Activated naive CD8-positive, alpha-beta T cell treated with anti-CD3 and anti-CD28 coated beads, Interleukin-2, amount 10 ng/mL, durations not matched to agents 7 days and 5 days (primary cell): ENCODE measurements around the gene MIF. TPM values are rescaled to one million over a fixed set of nuclear protein-coding genes. Genes with fewer than 3 reads are reported as not detected.

Source experiments
- ATAC-seq: fragments of 150-1000 bp; cut with Tn5 transposase; one replicate; pipeline ENCODE4 v1.10.0; 2021; ENCODE audit warnings: low read depth, moderate library complexity
- POLR2A ChIA-PET: fragments of 350-600 bp; sonication (Branson Sonifier 250); formaldehyde crosslinking; loops from one replicate; lab custom pipeline; 2021; ENCODE audit warnings: antibody characterized with exemption; lab: Charles Lee
- DNase-seq: peaks from one replicate; pipeline ENCODE4 v3.0.0; 2021
- H3K27ac Mint-ChIP-seq: one replicate; pipeline ENCODE4 v1.8.0; 2022; ENCODE audit warnings: mild to moderate bottlenecking, mixed read lengths
- H3K27me3 Mint-ChIP-seq: one replicate; pipeline ENCODE4 v1.8.0; 2022; ENCODE audit warnings: mild to moderate bottlenecking, moderate library complexity, mixed read lengths
- H3K36me3 Mint-ChIP-seq: one replicate; pipeline ENCODE4 v1.8.0; 2021; ENCODE audit warnings: mild to moderate bottlenecking, mixed read lengths
- H3K4me1 Mint-ChIP-seq: one replicate; pipeline ENCODE4 v1.8.0; 2021; ENCODE audit warnings: mixed read lengths
- H3K4me3 Mint-ChIP-seq: one replicate; pipeline ENCODE4 v1.8.0; 2022; ENCODE audit warnings: mild to moderate bottlenecking, moderate library complexity, mixed read lengths
- H3K9me3 Mint-ChIP-seq: one replicate; pipeline ENCODE4 v1.8.0; 2021; ENCODE audit warnings: mixed read lengths
- total RNA-seq, 2 experiments: library from RNA; stranded (reverse); gene quantifications; one replicate each; pipeline ENCODE4 v1.2.3, GENCODE V29; 2021

The MIF gene
- total RNA-seq: 100 to 1,000 TPM; 776 to 848 TPM

GRCh38 chr22:23893945-23894709, at the start of gene MIF:
Gene MIF (plus strand): TSS chr22:23894383. CDS start chr22:23894475, 92 bp downstream.
- H3K4me3 Mint-ChIP-seq: peak within 1 kb of the TSS; percentile 96
- H3K4me1 Mint-ChIP-seq: peaks cover 22% of the 10 kb centered on the region
- POLR2A ChIA-PET: interaction anchor here (0.6 to 3.3 kb wide), 19 partner anchors 9 to 661 kb away, joined by 3 to 53 read pairs (median 4); partner anchors contain the start of genes C22orf15, CABIN1, GUCD1 and SLC2A11
- peaks cover 20% of the 10 kb centered on the region for H3K36me3 Mint-ChIP-seq
- H3K9me3 Mint-ChIP-seq: no peaks in the 10 kb centered on the region
- peak within 1 kb of the TSS; percentile 99 for H3K27ac Mint-ChIP-seq
- peak; percentile 89 for ATAC-seq
- DNase-seq: peak; percentile 100
- H3K27me3 Mint-ChIP-seq: no peaks in the 10 kb centered on the region

GRCh38 chr22:23844739-23845202, 49.4 kb upstream of the MIF start:
- Mint-ChIP-seq H3K27ac (peak overlapping the region; percentile 60), H3K4me1 (peaks cover 11% of the 10 kb centered on the region), H3K9me3 (no peaks in the 10 kb centered on the region), H3K36me3 (no peaks in the 10 kb centered on the region), H3K27me3 (peaks cover 10% of the 10 kb centered on the region), H3K4me3 (no peak overlapping the region)
- POLR2A ChIA-PET: interaction anchor here (6.3 kb wide), 1 partner anchor 13 kb away, joined by 43 read pairs; the partner anchor contains the start of gene SLC2A11
- ATAC-seq (no peak), DNase-seq (no peak)

GRCh38 chr22:23845265-23846080, 48.7 kb upstream of the MIF start:
- Mint-ChIP-seq H3K4me1 (peaks cover 11% of the 10 kb centered on the region), H3K27ac (peak overlapping the region; percentile 69), H3K9me3 (no peaks in the 10 kb centered on the region), H3K27me3 (peaks cover 14% of the 10 kb centered on the region), H3K4me3 (no peak overlapping the region), H3K36me3 (no peaks in the 10 kb centered on the region)
- no peak for DNase-seq
- POLR2A ChIA-PET: interaction anchor here (0.6 to 6.3 kb wide), 3 partner anchors 12 to 999 kb away, joined by 3 to 43 read pairs (median 3); partner anchors contain the start of gene SLC2A11
- no peak for ATAC-seq

GRCh38 chr22:23846081-23846469, 48.1 kb upstream of the MIF start:
- Mint-ChIP-seq H3K27ac (no peak overlapping the region), H3K9me3 (no peaks in the 10 kb centered on the region), H3K4me1 (peaks cover 10% of the 10 kb centered on the region), H3K4me3 (no peak overlapping the region), H3K27me3 (peaks cover 13% of the 10 kb centered on the region), H3K36me3 (no peaks in the 10 kb centered on the region)
- no peak for DNase-seq
- POLR2A ChIA-PET: interaction anchor here (0.6 to 6.3 kb wide), 3 partner anchors 12 to 998 kb away, joined by 3 to 43 read pairs (median 3); partner anchors contain the start of gene SLC2A11
- no peak for ATAC-seq

GRCh38 chr22:23847310-23847920, 46.8 kb upstream of the MIF start:
- Mint-ChIP-seq H3K36me3 (no peaks in the 10 kb centered on the region), H3K27ac (no peak overlapping the region), H3K4me3 (no peak overlapping the region), H3K9me3 (no peaks in the 10 kb centered on the region), H3K4me1 (peaks cover 10% of the 10 kb centered on the region), H3K27me3 (peaks cover 14% of the 10 kb centered on the region)
- POLR2A ChIA-PET: interaction anchor here (0.6 to 6.3 kb wide), 4 partner anchors 10 to 76 kb away, joined by 3 to 43 read pairs (median 5); partner anchors contain the start of gene SLC2A11
- no peak for DNase-seq
- no peak for ATAC-seq

GRCh38 chr22:23847991-23848864, 46.0 kb upstream of the MIF start:
- Mint-ChIP-seq H3K4me3 (no peak overlapping the region), H3K4me1 (peaks cover 10% of the 10 kb centered on the region), H3K36me3 (no peaks in the 10 kb centered on the region), H3K27me3 (peaks cover 17% of the 10 kb centered on the region), H3K9me3 (no peaks in the 10 kb centered on the region), H3K27ac (no peak overlapping the region)
- DNase-seq (no peak), ATAC-seq (no peak)
- POLR2A ChIA-PET: interaction anchor here (1.3 to 6.3 kb wide), 2 partner anchors 10 to 77 kb away, joined by 4 to 43 read pairs; partner anchors contain the start of gene SLC2A11

- H3K4me1 Mint-ChIP-seq: peaks cover 10% of the 10 kb centered on the region
- POLR2A ChIA-PET: interaction anchor here (0.6 to 6.3 kb wide), 4 partner anchors 9 to 91 kb away, joined by 3 to 43 read pairs (median 3); partner anchors contain the start of genes CHCHD10 and SLC2A11
Measured at GRCh38 chr22:23849009-23850006, 44.9 kb upstream of the MIF start.

GRCh38 chr22:23850136-23850611, 44.0 kb upstream of the MIF start:
- H3K27me3 Mint-ChIP-seq: peaks cover 17% of the 10 kb centered on the region
- H3K4me3 Mint-ChIP-seq: peak overlapping the region; percentile 40
- POLR2A ChIA-PET: interaction anchor here (0.6 to 6.3 kb wide), 4 partner anchors 8 to 116 kb away, joined by 3 to 43 read pairs (median 4); partner anchors contain the start of genes CHCHD10 and SLC2A11

More at GRCh38 chr22:23849009-23850006, 44.9 kb upstream of the MIF start:
- peak; percentile 96 for DNase-seq
- Mint-ChIP-seq H3K36me3 (no peaks in the 10 kb centered on the region), H3K9me3 (no peaks in the 10 kb centered on the region), H3K4me3 (peak overlapping the region; percentile 32), H3K27me3 (peaks cover 17% of the 10 kb centered on the region), H3K27ac (no peak overlapping the region)
- peak; percentile 96 for ATAC-seq

GRCh38 chr22:23856721-23857605, 37.2 kb upstream of the MIF start:
- peaks cover 12% of the 10 kb centered on the region for H3K4me1 Mint-ChIP-seq
- peak; percentile 54 for DNase-seq

More at GRCh38 chr22:23850136-23850611, 44.0 kb upstream of the MIF start:
- no peak overlapping the region for H3K27ac Mint-ChIP-seq
- peaks cover 7% of the 10 kb centered on the region for H3K4me1 Mint-ChIP-seq
- no peaks in the 10 kb centered on the region for H3K36me3 Mint-ChIP-seq
- H3K9me3 Mint-ChIP-seq: no peaks in the 10 kb centered on the region
- DNase-seq (no peak), ATAC-seq (no peak)

More at GRCh38 chr22:23856721-23857605, 37.2 kb upstream of the MIF start:
- Mint-ChIP-seq H3K27ac (peak overlapping the region; percentile 90), H3K9me3 (no peaks in the 10 kb centered on the region), H3K27me3 (peaks cover 12% of the 10 kb centered on the region), H3K36me3 (no peaks in the 10 kb centered on the region), H3K4me3 (peak overlapping the region; percentile 81)
- POLR2A ChIA-PET: interaction anchor here (0.6 to 3.5 kb wide), 23 partner anchors 10 to 300 kb away, joined by 3 to 43 read pairs (median 5); partner anchors contain the start of genes C22orf15, CABIN1, CHCHD10 and MIF
- ATAC-seq: peak; percentile 46
